PC-9 (cell line): ENCODE data around the gene CACNA1H.

Experiments used
- EZH2 ChIP-seq: fragments of 200-600 bp; sonication (generic); IDR thresholded peaks from 2 replicates; pipeline ENCODE4 v1.8.0; 2017; ENCODE audit warnings: antibody characterized with exemption, low read depth
- TF ChIP-seq, protein P1 (sequence below): fragments of 200-600 bp; sonication (generic); conservative IDR thresholded peaks from 2 replicates; pipeline ENCODE4 v1.6.1; 2017; ENCODE audit warnings: mixed run types, antibody characterized with exemption, mild to moderate bottlenecking, moderate library complexity

DNA sequence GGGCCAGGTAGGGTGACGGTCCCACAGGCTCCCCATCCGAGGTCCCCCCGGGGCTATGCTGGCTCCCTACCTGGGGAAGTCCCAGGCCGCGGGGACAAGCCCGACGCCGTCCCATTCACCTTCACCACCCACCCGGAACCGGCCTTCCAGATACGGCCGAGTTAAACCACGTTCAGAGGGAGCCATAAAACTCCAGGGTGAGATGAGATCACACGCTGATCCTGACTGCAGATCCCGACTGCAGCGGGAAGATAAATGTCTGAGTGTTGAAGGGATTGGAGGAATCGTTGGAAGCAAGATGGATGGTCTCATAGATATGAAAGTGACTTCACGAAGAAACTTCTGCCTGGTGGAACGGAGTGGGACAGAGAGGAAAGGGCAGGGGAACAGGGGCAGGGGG is 43.3 kb upstream of the CACNA1H start:
- TF ChIP-seq, protein P1, sequence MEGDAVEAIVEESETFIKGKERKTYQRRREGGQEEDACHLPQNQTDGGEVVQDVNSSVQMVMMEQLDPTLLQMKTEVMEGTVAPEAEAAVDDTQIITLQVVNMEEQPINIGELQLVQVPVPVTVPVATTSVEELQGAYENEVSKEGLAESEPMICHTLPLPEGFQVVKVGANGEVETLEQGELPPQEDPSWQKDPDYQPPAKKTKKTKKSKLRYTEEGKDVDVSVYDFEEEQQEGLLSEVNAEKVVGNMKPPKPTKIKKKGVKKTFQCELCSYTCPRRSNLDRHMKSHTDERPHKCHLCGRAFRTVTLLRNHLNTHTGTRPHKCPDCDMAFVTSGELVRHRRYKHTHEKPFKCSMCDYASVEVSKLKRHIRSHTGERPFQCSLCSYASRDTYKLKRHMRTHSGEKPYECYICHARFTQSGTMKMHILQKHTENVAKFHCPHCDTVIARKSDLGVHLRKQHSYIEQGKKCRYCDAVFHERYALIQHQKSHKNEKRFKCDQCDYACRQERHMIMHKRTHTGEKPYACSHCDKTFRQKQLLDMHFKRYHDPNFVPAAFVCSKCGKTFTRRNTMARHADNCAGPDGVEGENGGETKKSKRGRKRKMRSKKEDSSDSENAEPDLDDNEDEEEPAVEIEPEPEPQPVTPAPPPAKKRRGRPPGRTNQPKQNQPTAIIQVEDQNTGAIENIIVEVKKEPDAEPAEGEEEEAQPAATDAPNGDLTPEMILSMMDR = no peak
- TF ChIP-seq EZH2 = no peak
